Eye (tissue), 1 donor: Measurements from ENCODE around the gene TIMM8A.
A peak's percentile ranks its signal among the peaks of the same experiment; 100 is the strongest.
"Not testable (repeated sequence)": the region's sequence is repeated elsewhere in the genome, so short reads cannot be mapped to it uniquely, and the experiment has no call there.

Source experiments
- DNase-seq: peaks from one replicate; pipeline ENCODE4 v3.0.0-alpha.2; 2015

Gene TIMM8A

GRCh38 chrX:101357166-101357795, 8.7 kb upstream of the TIMM8A start:
- DNase-seq = peak; percentile 3

- DNase-seq = no peak
Measured at GRCh38 chrX:101349193-101349562, 636 bp upstream of the TIMM8A start.

- peak; percentile 9 for DNase-seq
Measured at GRCh38 chrX:101347859-101348451, 587 bp downstream of the TIMM8A start.

- no peak for DNase-seq
Measured at GRCh38 chrX:101337776-101338271, 10.7 kb downstream of the TIMM8A start.

- DNase-seq = not testable (repeated sequence)
Measured at GRCh38 chrX:101334310-101334709, 14.2 kb downstream of the TIMM8A start.

- DNase-seq = not testable (repeated sequence)
Measured at GRCh38 chrX:101326600-101326999, 21.9 kb downstream of the TIMM8A start.

GRCh38 chrX:101303790-101304189, 44.8 kb downstream of the TIMM8A start:
- DNase-seq = no peak
